ENCODE data around the gene ZNF311.

DNA sequence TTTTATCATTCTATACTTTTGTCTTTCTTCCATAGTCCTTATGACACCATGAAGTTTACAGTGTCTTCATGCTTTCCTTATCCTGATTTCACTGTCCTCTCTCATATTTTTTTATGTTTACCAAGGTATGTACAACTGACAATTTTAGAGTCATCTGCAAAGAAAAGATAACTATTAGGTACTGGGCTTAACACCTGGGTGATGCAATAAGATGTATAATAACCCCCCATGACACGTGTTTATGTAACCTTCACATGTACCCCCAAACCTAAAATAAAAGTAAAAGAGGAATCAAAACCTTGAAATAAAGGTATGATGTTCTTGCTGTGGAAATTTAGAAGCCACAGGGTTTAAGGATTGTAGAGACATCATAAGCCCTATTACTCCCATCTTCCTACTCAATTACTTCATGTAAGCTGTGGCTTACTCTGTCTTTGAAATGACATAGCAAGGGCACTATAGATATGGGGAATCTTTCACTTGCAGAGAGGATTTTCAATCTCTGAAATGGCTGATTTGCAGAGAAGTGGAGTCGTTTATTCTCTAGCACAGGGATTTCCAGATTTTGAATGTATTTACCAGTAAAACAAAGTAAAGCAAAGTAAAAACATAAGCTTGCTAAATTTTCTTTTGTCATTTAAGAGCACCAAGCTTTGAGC lies 20.9 kb upstream of the ZNF311 start:
- TF ChIP-seq, protein P1, sequence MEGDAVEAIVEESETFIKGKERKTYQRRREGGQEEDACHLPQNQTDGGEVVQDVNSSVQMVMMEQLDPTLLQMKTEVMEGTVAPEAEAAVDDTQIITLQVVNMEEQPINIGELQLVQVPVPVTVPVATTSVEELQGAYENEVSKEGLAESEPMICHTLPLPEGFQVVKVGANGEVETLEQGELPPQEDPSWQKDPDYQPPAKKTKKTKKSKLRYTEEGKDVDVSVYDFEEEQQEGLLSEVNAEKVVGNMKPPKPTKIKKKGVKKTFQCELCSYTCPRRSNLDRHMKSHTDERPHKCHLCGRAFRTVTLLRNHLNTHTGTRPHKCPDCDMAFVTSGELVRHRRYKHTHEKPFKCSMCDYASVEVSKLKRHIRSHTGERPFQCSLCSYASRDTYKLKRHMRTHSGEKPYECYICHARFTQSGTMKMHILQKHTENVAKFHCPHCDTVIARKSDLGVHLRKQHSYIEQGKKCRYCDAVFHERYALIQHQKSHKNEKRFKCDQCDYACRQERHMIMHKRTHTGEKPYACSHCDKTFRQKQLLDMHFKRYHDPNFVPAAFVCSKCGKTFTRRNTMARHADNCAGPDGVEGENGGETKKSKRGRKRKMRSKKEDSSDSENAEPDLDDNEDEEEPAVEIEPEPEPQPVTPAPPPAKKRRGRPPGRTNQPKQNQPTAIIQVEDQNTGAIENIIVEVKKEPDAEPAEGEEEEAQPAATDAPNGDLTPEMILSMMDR (optimal IDR thresholded peaks at IDR 0.05 in 1 of 3, IDR thresholded peaks at IDR 0.05 in 1 of 3, conservative IDR thresholded peaks at IDR 0.05 in 1 of 3; ENCODE audit: extremely low read depth in 1 of 3, insufficient read depth in 2 of 3, low read length in 3 of 3): no peak
- TF ChIP-seq EZH2 (IDR thresholded peaks at IDR 0.05; ENCODE audit: low read length): no peak
